Ramos (cell line): Measurements from ENCODE around the gene PPAT.

Experiments
- in situ Hi-C: fragments of 300-500 bp; cut with MboI; formaldehyde crosslinking; loops from one replicate; pipeline ENCODE4 v1.14.3; 2022; ENCODE audit warnings: low sequenced_read_pairs; ENCODE audit not compliant: unreplicated experiment

PPAT gene

DNA sequence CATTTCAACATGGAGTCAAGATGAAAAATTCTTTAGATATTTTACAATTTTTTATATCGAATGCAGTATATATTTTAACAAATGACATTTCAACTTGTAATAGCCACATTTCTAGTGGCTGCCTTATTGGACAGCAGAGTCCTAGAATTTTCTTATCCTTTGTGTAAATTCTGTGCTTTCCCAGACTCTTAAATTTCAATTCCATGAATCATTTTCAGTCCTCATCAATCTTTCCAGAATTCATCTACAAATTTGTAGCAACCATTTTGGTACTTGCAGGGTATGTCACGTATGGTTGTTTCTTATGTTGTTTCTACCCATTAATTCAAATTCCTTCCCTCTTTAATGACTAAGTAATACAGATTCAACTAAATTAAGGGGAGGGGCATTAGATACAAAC, 3.4 kb upstream of the PPAT start:
- in situ Hi-C loops = no loop called here

DNA sequence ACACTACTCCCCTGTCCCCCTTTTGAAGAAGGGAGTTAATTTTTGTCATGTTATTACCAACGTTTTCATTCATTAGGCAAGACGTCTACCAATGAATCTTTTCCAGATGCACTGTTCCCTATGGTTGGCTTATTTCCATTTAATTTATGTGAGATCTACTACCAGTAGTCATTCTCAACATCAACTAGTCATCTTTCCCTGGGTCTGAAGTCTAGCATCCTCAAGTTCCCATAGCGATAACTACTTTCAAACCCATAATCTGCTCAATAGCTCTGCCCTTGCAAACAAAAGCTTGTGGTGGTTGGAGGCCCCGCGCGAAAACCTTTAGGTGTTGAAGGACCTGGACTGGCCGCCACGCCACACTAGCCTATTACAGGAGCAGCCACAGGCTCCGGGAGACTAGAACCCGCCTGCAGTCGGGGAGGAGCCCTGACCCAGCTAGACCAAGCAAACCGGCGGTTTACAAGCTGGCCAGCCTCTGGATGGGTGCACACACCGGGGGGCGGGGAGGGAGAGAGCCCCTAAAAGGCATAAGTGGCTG, 746 bp downstream of the PPAT start:
- in situ Hi-C loops = no loop called here

DNA sequence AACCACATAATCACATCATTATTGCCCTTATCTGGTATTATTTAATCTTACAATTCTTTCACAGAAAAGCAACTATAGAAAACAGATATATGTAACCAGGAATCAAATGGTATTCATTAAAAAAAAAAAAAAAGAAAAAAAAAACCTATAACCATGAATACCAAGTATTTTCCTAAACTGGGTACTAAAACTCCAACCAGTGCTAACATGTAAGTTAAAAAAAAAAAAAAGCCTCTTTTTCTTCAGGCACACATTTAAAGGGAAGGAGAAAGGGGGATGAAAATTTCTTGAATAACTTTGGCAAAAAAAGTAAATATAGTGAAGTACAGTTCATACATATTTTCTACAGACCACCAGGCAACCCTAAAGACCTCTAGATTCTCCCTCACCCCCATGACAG, 2.1 kb downstream of the PPAT start:
- in situ Hi-C loops = no loop called here

DNA sequence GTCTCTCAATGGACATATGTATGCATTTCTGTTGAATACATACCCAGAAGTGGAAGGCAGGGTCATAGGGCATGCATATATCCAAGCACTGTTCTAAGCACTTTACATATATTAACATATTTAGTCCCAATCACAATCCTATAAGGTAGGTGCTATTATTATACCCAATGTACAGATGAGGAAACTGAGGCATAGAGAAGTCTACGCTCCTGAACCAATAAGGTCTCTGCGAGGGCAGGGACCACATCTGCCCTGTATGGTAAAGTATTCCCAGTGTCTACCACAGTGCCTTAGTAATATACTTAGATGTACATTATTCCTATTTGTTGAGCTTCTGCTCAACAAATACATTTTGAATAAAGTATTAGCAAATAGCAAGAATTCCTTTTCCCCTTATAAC, 5.2 kb downstream of the PPAT start:
- in situ Hi-C loops = no loop called here

DNA sequence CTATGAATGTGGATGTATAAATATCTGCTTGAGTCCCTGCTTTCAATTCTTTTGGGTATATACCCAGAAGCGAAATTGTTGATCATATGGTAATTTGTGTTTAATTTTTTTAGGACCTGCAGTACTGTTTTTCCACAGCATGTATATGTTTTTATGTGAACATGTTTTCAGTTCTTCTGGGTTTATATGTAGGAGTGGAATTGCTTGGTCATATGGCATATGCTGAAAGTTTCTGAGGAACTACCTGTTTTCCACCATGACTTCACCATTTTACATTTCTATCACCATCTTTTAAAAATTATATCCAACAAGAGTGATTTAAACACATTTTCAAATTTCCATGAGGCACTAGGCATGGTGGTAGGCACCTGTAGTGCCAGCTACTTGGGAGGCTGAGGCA, 8.2 kb downstream of the PPAT start:
- in situ Hi-C loops = no loop called here

DNA sequence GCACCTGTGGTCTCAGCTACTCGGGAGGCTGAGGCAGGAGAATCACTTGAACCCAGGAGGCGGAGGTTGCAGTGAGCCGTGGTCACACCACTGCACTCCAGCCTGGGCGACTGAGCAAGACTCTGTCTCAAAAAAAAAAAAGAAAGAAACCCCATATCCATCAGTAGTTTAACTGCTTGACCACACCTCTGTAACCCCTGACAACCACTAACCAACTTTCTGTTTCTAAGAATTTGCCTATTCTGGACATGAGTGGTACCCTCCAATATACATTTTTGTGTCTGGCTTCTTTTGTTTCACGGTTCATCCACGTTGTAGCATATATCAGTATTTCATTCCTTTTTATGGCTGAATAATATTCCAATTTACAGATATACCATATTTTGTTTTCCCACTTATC, 9.1 kb downstream of the PPAT start:
- in situ Hi-C loops = no loop called here

DNA sequence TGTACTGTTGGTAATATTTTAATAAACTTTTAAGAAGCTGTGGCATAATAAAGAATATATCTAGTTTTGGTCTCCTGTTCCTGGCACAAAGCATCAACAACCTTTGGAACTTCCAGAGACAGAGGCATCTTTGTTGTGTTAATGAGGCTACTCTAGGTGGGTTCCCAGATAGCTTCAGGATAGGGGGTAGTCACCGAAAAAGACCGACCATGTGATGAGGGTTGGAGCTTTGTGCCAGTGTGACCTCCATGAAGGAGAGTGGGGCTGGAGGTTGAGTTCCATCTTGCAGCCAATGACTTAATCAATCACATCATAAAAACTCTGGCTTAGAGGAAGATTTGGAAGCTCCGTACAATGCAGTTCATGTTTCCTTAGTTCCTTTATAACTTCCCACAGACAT, 9.9 kb downstream of the PPAT start:
- in situ Hi-C loops = no loop called here

DNA sequence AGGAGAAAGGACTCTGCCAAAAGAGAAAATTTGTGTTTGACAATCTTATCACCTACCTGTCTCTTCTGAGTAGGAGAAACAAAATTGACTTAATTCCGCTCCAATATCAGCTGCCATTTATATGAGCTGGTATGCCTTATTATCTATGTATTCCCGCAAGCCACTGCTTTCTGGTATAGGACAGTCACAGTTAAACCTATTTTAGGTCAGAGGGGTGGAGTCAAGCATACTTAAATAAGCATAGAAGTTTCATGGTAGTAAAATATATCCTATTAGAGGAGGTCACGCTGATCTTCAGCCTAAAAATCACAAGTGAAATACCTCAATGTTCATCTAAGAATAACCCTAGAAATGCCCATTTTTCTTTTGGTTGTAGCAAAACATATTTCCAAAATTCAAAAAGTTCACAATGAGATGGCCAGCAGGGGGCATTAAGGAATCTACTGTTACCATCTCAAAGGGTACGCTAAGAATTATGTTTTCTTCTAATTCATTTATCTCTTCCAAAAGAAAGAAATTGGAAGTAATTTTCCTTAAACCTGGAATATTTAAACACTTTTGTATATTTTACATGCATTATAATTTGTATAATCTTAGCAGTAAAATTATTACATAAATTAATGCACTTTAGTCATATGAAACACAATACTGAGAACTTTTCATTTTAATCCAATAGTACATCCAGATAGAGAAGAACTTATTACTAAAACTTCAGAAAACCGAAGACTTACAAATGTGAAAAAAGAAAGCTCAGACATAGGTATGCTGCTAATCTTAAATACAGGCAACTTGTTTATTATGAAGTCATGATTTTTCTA, 10.5 kb downstream of the PPAT start:
- in situ Hi-C loops = no loop called here

DNA sequence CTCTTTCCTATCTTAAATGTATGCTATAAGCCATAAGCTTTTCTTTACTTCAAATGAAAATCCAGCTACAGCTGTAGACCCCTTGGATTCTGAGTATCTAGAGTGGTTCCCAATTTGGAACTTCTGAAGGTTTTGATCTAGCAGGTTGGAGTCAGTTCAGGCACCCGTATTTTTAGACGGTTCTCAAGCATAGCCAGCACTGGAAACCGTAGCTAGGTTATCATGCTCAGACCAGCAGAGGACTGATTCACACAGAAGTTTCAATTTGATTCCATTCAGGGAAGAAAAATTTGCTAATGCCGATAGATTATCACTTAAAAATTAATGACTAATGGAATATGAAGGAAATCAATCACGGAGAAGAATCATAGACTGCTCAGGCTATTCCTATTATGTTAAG, 11.2 kb downstream of the PPAT start:
- in situ Hi-C loops = no loop called here

DNA sequence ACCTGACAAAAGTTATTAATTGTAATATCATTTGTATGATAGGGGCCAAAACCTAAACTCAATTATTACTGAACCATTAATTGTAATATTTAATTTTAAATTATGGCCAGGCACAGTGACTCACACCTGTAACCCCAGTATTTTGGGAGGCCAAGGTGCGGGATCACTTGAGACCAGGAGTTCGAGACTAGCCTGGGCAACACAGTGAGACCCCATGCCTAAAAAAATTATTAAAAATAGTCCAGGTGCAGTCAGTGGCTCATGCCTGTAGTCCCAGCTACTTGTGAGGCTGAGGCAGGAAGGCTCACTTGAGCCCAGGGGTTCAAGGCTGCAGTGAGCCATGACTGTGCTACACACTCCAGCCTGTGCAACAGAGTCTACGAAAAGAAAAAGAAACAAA, 18.0 kb downstream of the PPAT start:
- in situ Hi-C loops = no loop called here

DNA sequence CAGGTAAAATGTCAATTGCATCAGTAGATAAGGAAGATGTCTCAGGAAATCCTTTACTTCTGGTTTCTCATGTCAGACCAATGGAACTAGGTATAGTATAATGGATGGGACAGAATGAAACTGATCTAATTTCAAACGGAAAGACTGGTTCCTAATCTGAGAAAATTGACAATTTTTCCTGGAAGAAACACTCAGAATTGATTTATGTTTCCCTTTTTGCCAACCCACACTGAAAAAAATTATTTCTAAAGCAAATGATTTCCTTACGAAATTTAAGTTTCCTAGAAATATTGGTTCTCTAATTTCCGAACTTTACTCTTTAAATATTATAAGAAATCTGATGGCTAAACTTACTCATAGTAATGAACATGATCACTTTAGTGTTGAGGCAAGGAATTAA, 19.1 kb downstream of the PPAT start:
- in situ Hi-C loops = no loop called here

DNA sequence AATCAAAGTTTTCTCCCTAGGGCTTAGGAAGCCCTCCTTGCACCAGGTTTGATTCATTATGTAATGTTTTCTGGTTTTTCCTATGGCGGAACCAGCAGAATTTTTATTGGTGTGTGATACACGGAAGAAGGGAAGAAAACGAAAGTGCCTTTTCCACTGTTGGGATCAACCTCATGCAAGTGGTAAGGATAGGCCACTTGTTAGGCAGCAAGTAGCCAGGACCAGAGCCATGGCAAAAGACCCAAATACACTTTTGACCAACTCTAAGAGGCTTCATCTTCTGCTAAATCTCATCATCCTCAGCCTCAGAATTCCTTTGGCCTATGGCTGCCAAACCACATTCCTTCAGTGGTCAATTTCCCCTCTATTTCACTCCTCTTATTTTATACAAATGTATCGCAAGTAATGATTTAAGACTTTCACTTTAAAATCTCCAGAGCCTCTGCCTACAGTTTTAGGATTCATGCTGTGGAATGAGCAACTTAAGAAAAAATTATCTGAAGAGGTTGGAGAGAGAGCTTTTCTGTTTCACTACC, 21.2 kb downstream of the PPAT start:
- in situ Hi-C loops = no loop called here

DNA sequence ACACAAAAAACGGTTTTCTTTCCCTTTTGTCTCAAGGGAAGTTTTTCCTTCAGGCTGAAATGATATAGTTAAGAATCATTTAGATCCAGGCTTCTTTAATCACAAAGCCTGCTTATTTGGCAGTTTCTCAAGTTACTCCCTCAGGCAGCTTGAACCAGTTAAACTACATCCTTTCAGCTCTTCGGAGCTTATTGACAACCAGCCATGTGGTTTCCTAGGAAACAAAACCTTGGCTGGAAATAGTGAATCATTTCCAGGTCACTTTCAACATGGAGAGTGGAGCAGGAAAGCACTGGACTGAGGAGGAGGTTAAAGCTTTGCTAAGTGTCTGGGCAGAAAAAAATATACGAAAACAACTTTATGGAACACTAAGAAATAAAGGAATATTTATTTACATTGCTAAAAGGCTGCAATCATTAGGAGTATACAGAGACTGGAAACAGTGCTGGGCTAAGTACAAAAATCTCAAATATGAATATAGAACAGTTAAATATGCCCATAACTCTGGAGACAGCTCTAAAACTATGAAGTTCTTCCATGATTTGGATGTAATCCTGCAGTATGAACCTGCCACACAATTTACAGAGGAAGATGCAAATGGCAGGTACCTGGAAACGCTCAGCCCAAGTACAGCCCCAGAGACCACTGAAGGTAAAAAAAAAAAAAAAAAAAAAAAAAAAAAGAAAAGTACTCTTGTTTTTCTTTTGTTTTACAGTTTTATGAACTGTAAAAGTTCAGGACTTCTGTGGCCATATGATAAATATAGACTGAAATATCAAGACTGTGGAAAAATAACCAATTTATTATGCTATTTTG, 25.0 kb downstream of the PPAT start:
- in situ Hi-C loops = no loop called here

DNA sequence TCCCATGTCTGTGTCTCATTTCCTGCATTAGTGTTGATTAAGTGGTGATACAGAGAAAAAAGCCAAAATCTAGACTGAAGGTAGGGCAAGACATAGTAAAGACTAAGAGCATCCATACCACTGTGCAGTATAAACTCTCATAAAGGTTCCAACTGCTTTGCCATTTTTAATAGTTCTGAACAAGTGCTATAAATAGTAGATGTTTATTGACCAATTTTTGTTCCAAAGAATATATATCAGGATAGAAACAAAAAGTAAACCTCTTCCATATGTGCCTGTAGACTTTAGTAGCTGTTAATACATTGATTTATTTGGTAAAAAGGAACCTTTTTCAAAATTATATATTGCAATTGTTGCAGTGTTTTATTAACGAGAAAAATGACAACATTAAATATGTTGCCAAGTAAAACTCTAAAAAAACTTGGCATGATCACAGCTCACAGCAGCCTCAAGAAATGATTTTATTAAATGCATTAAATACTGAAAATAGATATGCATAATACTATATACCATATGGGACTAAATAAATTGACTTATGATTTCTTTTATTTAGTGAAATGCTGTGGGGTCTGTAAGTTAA, 25.8 kb downstream of the PPAT start:
- in situ Hi-C loops = no loop called here

DNA sequence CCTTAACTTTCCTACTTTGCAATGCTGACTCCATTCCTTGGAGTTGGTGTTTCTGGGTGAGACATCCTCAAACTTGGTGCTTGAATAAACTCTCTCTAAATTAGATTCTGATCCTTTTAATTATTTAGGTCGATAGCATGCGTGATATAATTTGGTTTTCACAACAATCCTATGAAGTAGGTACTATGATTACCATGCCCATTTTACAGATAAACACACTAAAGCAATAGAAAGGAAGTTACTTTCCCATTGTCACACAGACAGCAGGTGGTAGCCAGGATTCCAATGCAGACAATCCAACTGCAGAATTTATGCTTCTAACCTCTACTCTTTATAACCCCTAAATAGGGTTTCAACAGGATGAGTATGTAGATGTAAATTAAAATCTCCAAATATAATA, 26.4 kb downstream of the PPAT start:
- in situ Hi-C loops = no loop called here

DNA sequence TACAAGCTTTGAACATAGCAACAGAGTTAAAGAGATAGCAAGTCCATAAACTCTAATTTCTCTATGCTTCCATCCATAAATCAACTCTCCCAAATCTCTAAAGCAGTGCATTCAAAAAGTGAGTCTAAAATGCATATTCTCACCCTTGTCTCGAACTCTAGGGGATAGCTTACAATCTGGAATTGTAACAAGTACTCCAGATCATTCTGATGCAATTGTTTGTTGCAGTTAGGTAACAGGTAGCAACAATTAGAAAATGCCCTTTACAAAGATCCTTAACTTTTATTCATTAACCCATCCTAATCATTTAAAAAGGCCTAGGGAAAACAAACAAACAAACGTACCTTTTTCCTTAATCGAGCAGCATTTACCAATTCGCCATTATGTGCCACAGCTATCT, 29.3 kb downstream of the PPAT start:
- in situ Hi-C loops = no loop called here

DNA sequence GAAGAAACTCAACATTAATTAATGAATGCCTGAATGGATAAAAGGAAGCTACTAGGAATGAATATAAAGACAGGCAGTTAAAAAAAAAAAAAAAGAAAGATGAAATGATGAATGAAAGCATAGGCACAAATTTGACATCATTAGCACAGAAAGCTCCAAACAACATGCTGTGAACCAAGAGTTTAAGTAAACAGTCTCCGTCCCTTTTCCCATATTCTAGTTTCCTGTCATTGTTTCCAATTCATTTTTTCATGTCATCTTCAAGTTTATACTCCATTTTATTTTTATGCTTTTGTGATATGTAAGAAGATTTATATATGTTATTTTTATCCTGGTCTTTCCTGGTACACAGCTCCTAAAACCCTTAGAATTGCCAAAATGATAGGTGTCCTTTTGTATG, 30.4 kb downstream of the PPAT start:
- in situ Hi-C loops = no loop called here

DNA sequence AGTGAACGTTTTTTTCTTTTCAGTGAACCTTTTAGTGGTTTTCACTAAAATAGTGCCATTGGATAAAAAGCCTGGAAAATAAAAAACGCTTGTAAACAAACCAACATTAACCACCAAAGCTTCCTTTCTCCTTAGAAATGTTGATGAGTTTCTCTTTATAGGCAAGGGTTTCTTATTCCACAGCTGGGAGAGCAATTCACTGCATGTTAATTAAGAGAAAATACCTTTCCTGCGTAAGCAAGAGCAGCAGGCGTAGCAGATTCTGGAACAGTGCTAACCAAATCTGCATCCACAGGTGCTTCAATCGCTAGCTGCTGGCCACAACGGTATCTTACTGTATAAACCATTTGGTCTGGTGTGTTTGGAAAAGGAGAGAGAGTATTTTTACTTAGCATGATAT, 34.9 kb downstream of the PPAT start:
- in situ Hi-C loops = no loop called here

DNA sequence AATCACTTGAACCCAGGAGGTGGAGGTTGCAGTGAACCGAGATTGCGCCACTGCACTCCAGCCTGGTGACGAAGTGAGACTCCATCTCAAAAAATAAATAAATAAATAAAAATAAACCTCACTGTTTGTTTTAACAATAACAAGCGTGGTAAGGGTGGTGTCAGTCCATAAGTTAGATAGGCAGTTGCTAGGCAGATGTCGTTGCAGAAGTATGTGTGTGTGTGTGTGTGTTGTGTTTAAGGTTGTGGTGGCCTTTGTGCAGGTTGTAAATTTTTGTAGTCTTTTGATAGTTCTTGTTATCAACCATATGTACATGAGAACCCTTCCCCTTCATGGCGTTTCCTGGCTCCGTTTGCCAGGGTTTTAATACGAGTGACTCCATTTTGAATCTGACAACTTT, 44.1 kb downstream of the PPAT start:
- in situ Hi-C loops = no loop called here

DNA sequence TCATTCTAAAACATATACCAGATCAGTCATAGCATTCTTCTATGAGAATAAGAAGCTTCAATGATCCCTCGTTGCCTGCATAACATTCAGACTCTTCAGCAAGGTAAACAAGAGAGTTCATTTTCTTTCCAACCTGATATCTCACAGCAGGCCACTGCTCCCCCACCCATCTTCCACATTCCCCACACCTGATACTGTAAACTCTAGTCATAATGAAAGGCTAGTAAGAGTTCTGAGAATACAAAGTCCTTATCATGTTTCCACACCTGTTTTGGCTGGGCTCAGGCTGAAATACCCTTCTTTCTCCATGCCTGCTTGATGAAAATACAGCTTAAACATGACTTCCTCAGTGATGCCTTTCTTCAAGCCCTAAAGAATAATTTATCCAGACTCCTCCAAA, 45.9 kb downstream of the PPAT start:
- in situ Hi-C loops = no loop called here

DNA sequence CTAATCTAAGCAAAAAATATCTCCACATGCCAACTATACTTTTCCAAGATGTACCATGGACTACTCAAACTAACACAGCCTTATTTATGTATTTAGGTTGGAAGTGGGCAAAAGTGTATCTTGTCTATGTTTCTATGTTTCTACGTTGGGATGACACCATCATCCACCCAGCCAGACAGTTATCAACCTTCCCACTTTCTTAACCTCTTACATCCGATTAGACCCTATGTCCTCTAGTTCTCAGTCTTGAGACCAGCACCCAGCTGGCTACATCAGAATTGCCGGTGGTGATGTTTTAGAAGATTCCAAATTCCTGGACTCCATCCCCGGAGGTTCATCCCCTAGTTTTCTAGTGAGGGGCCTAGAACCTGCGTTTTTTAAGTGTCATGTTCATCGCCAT, 47.1 kb downstream of the PPAT start:
- in situ Hi-C loops = no loop called here
